ENCODE data around the gene INPP5A.

DNA sequence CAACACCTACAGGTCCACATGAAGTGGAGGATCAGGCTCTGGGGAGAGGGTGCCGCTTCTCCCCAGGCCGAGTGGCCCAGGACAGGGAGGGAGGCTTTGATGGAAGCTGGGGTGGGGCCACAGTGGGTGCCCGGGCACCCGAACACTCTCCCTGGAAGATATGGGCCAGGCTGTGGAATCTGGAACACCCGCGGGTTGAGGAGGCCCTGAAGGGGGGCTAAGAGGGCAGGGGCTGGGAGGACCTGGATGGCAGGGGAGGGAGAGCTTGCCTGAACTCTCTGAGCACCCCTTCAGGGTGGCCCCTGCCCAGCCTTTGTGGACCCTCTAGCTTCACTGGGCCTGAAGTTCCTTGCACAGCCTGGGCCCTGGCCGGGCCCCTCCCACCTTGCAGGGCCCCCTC, 252.9 kb downstream of the INPP5A start:
- TF ChIP-seq, protein P1, sequence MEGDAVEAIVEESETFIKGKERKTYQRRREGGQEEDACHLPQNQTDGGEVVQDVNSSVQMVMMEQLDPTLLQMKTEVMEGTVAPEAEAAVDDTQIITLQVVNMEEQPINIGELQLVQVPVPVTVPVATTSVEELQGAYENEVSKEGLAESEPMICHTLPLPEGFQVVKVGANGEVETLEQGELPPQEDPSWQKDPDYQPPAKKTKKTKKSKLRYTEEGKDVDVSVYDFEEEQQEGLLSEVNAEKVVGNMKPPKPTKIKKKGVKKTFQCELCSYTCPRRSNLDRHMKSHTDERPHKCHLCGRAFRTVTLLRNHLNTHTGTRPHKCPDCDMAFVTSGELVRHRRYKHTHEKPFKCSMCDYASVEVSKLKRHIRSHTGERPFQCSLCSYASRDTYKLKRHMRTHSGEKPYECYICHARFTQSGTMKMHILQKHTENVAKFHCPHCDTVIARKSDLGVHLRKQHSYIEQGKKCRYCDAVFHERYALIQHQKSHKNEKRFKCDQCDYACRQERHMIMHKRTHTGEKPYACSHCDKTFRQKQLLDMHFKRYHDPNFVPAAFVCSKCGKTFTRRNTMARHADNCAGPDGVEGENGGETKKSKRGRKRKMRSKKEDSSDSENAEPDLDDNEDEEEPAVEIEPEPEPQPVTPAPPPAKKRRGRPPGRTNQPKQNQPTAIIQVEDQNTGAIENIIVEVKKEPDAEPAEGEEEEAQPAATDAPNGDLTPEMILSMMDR (IDR thresholded peaks at IDR 0.05), result no peak
- TF ChIP-seq EZH2phosphoT487 (IDR thresholded peaks at IDR 0.05) (no peak), EZH2 (IDR thresholded peaks at IDR 0.05) (no peak)
